ENCODE data around the gene MEA1. TPM values are rescaled to one million over a fixed set of nuclear protein-coding genes. Genes with fewer than 3 reads are reported as not detected.

The MEA1 gene
- polyA plus RNA-seq, 1 experiment: 86.5 TPM

DNA sequence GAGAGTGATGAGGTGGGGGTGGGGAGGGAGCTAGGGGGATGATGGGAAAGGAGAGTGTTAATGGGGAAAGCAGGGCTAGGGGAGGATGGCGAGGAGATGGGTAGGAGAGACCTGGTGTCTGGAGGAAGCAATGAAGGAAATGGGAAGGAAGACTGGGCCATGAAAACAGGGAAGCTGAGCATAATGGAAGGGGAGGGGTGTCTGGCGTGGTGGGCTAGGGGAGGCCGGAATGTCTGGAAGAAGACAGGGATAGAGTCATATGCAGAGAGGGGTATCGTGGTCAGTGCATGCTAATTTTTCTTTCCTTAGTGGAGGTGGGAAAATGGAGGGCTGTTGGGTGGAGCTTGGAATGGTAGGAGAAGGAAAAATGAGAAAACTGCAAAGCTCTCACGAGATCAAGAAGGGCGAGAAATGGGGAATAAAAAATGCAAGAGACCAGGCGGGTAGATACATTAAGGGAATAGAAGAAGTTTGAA lies 726 bp upstream of the MEA1 start:
- no peak for DNase-seq (ENCODE audit: low read depth, low spot score)
- Histone ChIP-seq H3K27me3 (ENCODE audit: control insufficient read depth, insufficient read depth, low read length) (no peaks in the 10 kb centered on the region), H3K27ac (ENCODE audit: low read depth, low read length) (peak overlapping the region; percentile 57), H3K9me3 (ENCODE audit: control insufficient read depth, insufficient read depth, low read length) (no peaks in the 10 kb centered on the region; the same call in 1 of the 2 replicates), H3K4me3 (ENCODE audit: low read depth, low read length) (peak overlapping the region; percentile 99)
- TF ChIP-seq, protein P1, sequence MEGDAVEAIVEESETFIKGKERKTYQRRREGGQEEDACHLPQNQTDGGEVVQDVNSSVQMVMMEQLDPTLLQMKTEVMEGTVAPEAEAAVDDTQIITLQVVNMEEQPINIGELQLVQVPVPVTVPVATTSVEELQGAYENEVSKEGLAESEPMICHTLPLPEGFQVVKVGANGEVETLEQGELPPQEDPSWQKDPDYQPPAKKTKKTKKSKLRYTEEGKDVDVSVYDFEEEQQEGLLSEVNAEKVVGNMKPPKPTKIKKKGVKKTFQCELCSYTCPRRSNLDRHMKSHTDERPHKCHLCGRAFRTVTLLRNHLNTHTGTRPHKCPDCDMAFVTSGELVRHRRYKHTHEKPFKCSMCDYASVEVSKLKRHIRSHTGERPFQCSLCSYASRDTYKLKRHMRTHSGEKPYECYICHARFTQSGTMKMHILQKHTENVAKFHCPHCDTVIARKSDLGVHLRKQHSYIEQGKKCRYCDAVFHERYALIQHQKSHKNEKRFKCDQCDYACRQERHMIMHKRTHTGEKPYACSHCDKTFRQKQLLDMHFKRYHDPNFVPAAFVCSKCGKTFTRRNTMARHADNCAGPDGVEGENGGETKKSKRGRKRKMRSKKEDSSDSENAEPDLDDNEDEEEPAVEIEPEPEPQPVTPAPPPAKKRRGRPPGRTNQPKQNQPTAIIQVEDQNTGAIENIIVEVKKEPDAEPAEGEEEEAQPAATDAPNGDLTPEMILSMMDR (IDR thresholded peaks at IDR 0.05; ENCODE audit: low read depth, low read length): no peak
- CTCF ChIA-PET: interaction anchor here (0.6 to 2.1 kb wide), 5 partner anchors 14 to 129 kb away, joined by 3 to 7 read pairs (median 4); partner anchors contain the start of gene CNPY3
- POLR2A ChIA-PET: interaction anchor here (0.6 to 2.3 kb wide), 10 partner anchors 10 to 213 kb away, joined by 3 to 25 read pairs (median 4); partner anchors contain the start of genes CNPY3, CUL7 and PPP2R5D

- DNase-seq (ENCODE audit: low read depth, low spot score): no peak
These were observed 476 bp downstream of the MEA1 start for GRCh38 chr6:43013097-43013842.

GRCh38 chr6:43012364-43012763 lies 1.4 kb downstream of the MEA1 start:
- Histone ChIP-seq H3K27me3 (ENCODE audit: control insufficient read depth, insufficient read depth, low read length) (no peaks in the 10 kb centered on the region), H3K27ac (ENCODE audit: low read depth, low read length) (no peak overlapping the region), H3K9me3 (ENCODE audit: control insufficient read depth, insufficient read depth, low read length) (no peaks in the 10 kb centered on the region), H3K4me3 (ENCODE audit: low read depth, low read length) (peak overlapping the region; percentile 79)
- ChIA-PET CTCF (interaction anchor here (1.0 kb wide), 1 partner anchor 350 kb away, joined by 3 read pairs; no protein-coding TSS in a partner anchor), POLR2A (no interaction called here)
- TF ChIP-seq, protein P1 (IDR thresholded peaks at IDR 0.05; ENCODE audit: low read depth, low read length): no peak
- DNase-seq (ENCODE audit: low read depth, low spot score): no peak

More at GRCh38 chr6:43013097-43013842, 476 bp downstream of the MEA1 start:
- ChIA-PET CTCF (interaction anchor here (1.0 to 2.1 kb wide), 3 partner anchors 112 to 351 kb away, joined by 3 to 7 read pairs (median 6); no protein-coding TSS in a partner anchor), POLR2A (interaction anchor here (1.3 to 2.3 kb wide), 4 partner anchors 8 to 84 kb away, joined by 4 to 25 read pairs (median 10); partner anchors contain the start of genes CNPY3, CUL7 and PPP2R5D)
- Histone ChIP-seq H3K27me3 (ENCODE audit: control insufficient read depth, insufficient read depth, low read length) (no peaks in the 10 kb centered on the region), H3K9me3 (ENCODE audit: control insufficient read depth, insufficient read depth, low read length) (no peaks in the 10 kb centered on the region; the same call in 1 of the 2 replicates), H3K27ac (ENCODE audit: low read depth, low read length) (peak overlapping the region; percentile 31), H3K4me3 (ENCODE audit: low read depth, low read length) (peak overlapping the region; percentile 79)
- TF ChIP-seq, protein P1 (IDR thresholded peaks at IDR 0.05; ENCODE audit: low read depth, low read length): no peak

- Histone ChIP-seq H3K4me3 (ENCODE audit: low read depth, low read length) (no peak overlapping the region), H3K9me3 (ENCODE audit: control insufficient read depth, insufficient read depth, low read length) (no peaks in the 10 kb centered on the region), H3K27me3 (ENCODE audit: control insufficient read depth, insufficient read depth, low read length) (no peaks in the 10 kb centered on the region), H3K27ac (ENCODE audit: low read depth, low read length) (no peak overlapping the region)
- CTCF ChIA-PET: no interaction called here
- POLR2A ChIA-PET: interaction anchor here (0.5 to 0.7 kb wide), 2 partner anchors 82 to 241 kb away, joined by 5 read pairs; partner anchors contain the start of gene CNPY3
- DNase-seq (ENCODE audit: low read depth, low spot score): no peak
- TF ChIP-seq, protein P1 (IDR thresholded peaks at IDR 0.05; ENCODE audit: low read depth, low read length): no peak
These were observed 2.5 kb downstream of the MEA1 start for GRCh38 chr6:43011207-43011606.

DNA sequence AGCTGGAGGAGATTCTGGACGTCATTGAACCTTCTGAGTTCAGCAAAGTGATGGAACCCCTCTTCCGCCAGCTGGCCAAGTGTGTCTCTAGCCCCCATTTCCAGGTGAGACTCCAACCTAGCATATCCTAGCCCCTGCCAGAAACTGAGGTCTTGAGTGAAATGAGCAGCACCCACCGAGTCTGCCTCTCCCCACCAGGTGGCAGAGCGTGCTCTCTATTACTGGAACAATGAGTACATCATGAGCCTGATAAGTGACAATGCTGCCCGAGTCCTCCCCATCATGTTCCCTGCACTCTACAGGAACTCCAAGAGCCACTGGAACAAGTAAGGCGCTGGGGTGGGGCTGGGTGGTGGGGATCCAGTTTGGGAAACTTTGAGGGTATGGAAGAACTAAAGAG lies 4.6 kb downstream of the MEA1 start:
- no peak for DNase-seq (ENCODE audit: low read depth, low spot score)
- POLR2A ChIA-PET: no interaction called here
- H3K27ac ChIP-seq (ENCODE audit: low read depth, low read length): no peak overlapping the region
- TF ChIP-seq, protein P1 (IDR thresholded peaks at IDR 0.05; ENCODE audit: low read depth, low read length): peak; percentile 53
- H3K9me3 ChIP-seq (ENCODE audit: control insufficient read depth, insufficient read depth, low read length): no peaks in the 10 kb centered on the region
- CTCF ChIA-PET: interaction anchor here (1.2 to 2.0 kb wide), 2 partner anchors 18 to 135 kb away, joined by 4 to 5 read pairs; no protein-coding TSS in a partner anchor
- no peak overlapping the region for H3K4me3 ChIP-seq (ENCODE audit: low read depth, low read length)
- no peaks in the 10 kb centered on the region for H3K27me3 ChIP-seq (ENCODE audit: control insufficient read depth, insufficient read depth, low read length)

Measured in AG04450 (cell line).